Measurements from ENCODE around the gene PTPRN2. TPM values are rescaled to one million over a fixed set of nuclear protein-coding genes. Genes with fewer than 3 reads are reported as not detected.
"Not testable (repeated sequence)": the region's sequence is repeated elsewhere in the genome, so short reads cannot be mapped to it uniquely, and the experiment has no call there.

The PTPRN2 gene
- total RNA-seq, 1 experiment from 2014 or later, result 2.9 TPM

DNA sequence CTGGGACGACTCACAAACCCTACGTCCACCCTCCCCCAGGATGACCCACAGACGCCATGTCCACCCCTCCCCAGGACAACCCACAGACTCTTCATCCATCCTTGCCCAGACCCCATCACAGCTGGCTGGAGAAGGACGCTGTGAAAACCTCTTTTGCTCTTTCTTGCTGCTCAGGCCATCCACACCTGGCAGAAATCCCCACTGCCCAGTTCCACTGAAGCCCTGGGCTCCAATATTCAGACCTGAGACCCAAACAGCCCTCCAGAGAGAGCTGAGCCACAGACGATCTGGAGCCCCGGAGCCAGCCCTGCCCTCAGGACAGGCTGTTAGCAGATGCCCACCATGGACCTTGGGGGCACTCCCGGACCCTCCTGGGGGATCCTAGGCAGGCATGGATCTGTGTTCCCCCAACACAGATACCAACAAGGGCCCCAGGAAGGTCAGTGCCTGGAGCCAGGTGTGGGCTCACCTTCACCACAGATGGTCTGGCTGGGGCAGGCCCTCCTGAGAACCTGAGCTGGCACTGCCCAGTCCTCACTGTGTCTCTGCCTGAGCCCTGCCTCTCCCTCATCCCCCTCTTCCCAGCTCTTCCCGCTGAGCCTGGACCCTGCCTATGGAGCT, 226.2 kb downstream of the PTPRN2 start:
- DNase-seq (ENCODE audit: extremely low read depth, low read depth), result no peak

DNA sequence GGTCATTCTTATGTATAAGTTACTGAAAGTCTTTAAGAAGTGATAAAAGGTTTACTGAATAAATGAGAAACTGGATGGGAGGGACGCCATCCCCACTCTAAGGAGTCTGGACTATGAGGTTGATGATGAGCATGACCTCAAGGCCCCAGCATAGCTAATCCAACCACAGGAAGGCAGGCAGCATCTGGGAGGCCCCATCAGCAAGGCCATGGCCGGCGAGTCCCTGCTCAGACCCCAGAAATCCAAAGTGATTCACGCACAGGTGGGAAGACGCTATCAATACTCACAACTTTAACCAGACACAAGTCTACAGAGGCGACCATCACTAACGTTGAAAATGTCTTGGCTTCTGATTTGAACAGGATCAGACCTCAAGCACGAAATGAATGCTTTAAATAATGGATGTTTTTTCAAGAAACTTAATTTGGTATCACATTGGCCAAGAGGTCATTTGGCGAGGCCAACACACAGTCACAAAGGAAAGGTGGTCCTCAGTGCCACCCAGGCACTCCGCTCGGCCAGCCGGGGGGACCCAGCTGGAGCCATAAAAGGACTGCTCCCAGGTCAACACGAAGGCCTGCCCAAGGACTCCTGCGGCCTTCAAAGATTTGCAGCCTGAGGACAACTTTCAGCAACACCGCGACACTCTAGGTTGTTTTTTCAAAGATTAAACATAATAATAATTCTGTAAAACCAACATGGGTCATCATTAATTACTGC, 228.5 kb downstream of the PTPRN2 start:
- no peak for DNase-seq (ENCODE audit: extremely low read depth, low read depth)

DNA sequence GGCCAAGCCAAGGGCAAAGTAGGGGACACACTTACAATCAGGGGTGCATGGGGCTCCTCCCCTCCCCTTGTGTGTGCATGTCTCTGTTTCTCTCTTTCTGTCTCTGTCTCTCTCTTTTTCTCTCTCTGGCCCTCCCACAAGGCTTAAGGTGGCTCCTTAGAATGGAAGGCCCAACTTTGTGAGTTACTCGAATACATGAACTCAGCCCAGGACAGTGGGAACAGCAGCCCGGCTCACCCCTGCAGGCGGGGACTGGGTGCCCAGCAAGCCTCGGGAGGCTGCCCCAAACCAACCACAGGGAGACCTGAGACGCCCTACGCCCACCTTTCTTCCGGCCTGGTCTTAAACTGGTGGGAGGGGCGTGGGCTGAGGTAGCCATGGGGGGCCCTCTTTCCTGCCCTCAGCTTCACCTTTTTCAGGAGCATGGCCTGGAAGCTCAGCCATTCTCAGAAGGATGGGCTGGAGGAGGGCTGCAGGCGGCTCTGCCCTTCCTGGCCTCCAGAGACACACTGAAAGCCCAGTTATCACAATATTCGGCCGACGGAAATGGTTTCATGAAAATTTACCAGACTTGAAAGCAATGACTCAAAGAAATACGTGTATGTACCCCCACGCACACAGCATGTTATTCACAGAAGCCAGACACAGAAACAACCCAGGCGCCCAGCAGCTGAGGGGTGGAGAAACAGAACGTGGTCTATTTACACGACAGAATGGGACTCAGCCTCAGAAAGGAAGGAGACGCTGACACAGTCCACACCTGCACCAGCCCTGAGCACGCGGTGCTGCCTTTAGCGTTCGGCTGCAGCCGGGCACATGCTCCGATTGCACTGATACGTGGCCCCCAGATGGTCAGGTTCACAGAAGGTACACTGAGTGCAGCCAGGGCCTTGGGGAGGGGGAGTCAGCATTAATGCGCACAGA, 229.5 kb downstream of the PTPRN2 start:
- DNase-seq (ENCODE audit: extremely low read depth, low read depth), result no peak

DNA sequence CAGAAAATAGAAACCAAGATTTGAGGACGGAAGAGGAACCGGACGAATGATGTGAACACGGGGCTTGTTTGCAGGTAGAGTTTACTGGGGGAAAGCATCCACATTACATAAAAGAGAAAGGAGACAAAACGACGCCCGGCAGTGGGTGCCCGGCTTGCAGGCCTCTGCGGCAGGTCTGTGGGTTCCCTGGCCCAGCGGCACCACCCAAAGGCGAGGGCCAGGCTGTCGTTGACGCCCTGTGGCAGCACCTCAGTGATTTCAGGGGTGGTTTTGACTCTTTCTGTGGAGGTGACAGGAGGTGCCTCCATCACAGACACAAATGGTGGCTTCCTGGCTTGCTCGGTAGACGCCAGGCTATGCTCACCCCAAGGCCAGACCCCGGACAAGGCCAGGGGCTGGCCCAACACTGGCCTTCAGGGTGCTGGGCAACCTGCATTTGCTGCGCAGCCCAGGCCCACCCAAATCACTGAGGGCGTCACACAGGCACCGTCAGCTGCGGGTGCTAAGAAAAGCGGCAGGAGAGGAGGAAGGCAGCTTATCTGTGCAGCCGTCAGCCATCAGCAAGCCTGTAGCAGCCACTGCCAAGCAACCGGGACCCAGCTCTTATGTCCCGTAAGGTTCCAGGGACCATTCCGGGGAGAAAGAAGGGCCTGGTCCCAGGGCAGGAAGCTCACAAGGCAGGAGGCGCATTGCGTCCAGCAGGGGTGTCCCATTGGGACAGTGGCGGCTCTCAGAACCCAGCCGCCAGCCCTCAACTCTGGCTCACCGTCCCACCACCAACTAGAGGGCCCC, 230.3 kb downstream of the PTPRN2 start:
- no peak for DNase-seq (ENCODE audit: extremely low read depth, low read depth)

DNA sequence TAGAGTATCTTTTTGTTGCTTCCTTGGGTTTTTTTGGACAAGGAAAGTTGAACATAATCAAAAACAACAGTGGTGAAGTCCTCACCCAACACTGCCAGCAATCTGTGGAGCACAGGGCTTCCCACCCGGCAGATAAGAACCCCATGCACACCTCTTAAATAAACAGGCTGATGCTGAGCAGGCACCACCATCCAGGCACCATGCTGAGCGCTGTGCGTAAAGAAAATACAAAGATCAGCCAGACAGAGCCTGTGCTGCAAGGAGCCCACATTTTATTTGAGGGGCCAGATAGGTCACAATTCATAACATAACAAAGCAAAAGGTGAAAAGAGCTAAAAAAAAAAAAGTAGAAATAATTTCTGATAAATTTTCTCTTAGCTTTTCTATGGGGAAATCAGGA, 231.2 kb downstream of the PTPRN2 start:
- no peak for DNase-seq (ENCODE audit: extremely low read depth, low read depth)

DNA sequence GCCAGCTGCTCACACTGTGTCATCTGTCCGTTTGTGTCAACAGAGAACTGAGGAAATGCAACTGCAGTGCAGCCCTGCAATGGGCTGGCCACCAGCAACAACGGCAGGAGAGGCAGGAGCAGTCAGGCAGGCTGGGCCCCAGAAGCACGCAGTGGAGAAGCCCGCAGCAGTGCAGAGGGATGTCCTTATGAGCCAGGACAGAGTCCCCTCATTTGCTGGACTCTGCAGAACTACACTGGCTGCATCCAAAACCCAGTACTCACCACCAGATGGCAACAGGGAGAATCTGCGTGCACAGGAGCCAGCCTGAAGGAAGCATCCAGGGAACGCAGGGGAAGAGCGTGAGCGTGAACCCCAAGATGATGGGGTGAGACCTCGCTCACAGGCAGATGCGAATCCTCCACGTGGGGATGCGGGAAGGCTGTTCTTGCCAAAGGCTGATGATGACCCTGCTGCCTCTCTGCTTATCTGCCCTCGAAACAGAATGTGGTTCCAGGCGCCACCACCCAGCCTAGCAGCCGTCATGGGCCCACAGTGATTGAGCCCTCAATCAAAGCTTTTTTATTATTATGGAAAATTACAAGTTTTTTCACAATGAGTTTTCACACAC, 232.1 kb downstream of the PTPRN2 start:
- peak; percentile 22 for DNase-seq (ENCODE audit: extremely low read depth, low read depth)

DNA sequence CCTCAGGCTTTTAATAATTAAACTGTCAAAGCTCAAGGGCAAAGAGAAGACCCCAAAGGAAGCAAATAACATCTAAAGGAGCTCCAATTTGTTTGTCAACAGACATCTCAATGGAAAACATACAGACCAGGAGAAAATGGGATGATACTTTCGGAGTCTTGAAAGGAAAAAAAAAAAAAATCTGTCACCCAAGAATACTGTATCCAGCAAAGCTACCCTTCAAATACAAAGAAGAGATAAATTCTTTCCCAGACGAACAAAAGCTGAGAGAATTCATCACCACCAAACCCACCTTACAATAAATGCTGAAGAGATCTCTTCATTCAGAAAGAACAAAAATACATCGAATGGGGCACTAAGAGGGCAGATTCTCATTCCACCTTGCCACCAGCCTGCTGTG, 232.8 kb downstream of the PTPRN2 start:
- DNase-seq (ENCODE audit: extremely low read depth, low read depth), result no peak

DNA sequence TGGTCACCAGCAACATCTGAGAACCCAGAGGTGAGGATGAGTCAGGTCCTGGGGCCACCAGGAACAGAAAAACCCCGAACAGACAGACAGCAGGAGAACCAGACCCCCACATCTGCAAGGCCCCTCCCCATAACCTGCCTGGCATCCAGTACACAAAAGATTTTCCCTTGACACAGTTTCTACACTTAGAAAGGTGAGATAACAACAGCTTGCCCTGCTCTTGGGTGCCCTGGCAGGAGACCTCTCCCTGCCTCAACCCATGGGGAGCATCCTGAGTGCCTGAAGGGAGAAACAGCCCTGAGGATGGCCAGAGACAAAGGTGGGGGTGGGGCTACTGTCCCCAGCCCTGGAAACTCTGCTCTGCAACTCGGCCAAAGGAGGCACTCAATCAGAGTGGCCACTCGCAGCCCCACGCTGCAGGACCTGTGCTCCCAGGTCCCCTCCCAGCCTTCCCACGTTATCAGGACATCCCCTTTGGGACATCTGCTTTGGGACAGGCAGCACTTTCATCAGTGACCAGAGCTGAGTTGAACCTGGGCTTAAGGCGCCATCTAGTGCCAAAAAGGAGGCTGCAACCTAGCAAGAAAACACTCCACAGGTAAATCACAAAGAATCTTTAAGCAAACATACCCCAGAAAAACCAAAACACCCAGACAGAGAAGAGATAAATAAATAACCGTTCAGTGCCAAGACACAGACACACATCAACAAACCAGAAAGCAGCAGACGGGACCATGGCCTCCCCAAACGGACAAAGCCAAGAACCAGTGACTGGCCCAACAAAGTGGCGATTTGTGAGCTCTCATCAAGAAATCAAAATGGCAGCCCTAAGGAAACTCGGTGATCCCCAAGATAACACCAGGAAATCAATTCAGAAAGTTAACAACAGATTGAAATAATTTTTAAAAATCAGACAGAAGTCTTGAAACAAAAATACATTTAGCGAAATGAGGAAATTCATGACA, 233.7 kb downstream of the PTPRN2 start:
- DNase-seq (ENCODE audit: extremely low read depth, low read depth), result no peak

DNA sequence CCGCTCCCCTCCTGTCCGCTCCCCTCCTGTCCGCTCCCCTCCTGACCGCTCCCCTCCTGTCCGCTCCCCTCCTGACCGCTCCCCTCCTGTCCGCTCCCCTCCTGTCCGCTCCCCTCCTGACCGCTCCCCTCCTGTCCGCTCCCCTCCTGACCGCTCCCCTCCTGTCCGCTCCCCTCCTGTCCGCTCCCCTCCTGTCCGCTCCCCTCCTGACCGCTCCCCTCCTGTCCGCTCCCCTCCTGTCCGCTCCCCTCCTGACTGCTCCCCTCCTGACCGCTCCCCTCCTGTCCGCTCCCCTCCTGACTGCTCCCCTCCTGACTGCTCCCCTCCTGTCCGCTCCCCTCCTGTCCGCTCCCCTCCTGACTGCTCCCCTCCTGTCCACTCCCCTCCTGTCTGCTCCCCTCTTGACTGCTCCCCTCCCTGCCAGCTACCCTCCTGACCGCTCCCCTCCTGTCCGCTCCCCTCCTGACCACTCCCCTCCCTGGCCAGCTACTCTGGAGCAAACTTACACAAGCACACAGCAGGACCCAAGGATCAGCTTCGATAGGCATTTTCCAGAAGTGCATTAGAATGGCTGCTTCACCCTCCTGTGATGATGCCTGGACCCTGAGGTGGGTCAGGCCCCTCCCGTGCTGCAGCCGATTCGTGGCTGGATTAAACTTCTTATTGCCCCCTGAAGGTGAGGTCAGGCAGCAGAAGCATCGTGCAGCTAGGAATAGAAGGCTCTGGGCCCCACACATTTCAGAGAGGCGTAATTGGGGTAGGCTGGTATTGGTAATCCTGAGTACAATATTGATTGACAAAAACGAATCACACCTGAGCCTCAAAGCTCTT, 235.5 kb downstream of the PTPRN2 start:
- DNase-seq (ENCODE audit: extremely low read depth, low read depth), result not testable (repeated sequence)

DNA sequence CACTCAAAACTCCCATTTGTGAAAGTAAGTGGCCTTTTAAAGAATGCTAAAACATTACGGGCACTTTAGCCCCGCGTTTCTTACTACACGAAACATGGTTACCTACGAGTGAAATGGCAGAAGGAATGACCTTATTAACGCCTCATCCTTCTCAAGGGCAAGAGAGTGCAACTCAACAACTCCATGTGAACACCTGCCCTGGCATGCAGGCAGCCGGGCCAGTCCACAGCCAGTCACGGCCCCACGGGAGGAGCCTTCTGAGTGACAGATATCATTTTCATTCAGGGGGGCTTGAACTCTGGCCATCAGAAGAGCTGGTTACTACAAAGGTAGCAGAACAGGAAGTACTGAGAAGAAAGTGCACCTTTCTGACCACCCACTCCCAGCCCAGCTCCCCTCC, 236.1 kb downstream of the PTPRN2 start:
- DNase-seq (ENCODE audit: extremely low read depth, low read depth), result no peak

DNA sequence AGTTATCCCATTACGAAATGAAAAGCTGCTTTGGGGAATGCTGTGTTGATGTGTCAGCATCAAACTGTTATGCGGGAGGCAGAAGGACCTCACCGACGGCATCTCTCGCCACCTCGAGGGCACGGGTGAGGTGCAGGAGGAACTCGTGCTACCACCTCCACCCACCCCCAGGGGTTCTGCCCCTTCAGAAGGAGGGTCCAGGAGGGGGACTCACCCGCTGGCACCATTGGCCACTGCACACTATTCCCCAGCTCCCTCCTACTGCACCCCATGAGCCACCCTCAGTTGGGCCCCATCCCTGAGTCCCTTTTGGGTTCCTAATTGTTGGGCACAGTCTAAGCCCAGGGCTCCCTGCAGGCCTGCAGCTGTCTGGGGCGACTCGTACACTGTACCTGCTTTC, 236.6 kb downstream of the PTPRN2 start:
- DNase-seq (ENCODE audit: extremely low read depth, low read depth), result no peak

DNA sequence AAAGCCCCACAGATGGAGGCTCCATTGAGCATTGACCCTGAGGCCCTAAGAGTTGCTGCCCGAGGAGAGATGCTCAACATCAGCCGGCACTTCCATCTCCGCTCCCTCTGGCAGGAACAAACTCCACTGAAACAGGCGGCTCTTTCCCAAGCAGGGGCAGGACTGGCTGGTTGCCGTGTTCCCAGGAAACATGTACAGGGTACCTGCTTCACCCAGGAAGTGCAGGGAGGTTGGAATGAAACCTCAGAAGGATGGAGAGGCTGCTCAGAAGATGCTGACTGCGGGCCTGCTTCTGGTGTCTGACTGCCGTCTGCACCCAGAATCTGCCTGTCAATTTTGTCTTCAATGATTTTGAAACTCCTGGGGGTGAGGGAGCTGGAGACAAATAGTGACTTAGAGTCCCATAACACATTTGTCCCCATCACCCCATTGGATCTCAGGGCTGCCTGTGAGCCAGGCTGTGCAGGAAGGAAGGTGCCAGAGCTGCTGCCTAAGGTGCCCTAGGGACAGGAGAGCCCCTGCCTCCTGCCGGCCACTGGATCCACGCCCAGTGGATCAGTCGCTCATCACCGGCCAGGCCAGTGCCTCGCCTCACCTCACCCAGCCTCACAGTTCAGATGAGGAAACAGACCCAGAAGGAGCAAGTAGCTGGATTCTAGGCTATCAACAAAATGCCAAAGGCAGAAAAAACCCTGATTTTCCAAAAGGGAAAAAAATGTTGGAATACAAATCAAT, 237.3 kb downstream of the PTPRN2 start:
- no peak for DNase-seq (ENCODE audit: extremely low read depth, low read depth)

DNA sequence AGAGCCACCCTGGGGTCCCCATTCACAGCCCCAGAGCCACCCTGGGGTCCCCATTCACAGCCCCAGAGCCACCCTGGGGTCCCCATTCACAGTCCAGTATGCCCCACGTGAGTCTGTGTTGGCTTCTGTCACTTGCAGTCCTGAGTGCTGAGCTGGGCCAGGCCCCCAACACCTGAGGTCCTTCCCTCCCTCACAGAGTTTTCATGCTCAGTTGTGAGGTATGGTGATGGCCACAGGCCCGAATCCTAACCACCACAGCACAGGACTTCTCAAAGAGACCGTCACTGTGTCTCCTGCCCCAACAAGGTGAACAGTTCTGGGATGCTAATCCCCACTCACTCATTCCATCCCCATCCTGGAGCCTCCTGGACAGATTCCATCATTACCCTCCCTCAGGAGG, 239.2 kb downstream of the PTPRN2 start:
- no peak for DNase-seq (ENCODE audit: extremely low read depth, low read depth)

DNA sequence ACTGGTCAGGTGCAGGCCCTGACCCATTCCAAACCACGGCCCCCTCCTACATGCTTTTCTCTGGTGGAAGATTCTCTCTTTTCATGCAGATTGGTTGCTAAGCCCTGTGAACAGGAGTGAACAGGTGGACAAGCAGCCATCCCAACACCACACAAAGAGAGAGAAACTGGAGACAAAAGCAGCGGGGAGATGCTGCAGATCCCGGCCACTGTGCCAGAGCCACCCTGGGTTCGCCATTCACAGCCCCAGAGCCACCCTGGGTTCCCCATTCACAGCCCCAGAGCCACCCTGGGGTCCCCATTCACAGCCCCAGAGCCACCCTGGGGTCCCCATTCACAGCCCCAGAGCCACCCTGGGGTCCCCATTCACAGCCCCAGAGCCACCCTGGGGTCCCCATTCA, 239.6 kb downstream of the PTPRN2 start:
- not testable (repeated sequence) for DNase-seq (ENCODE audit: extremely low read depth, low read depth)

DNA sequence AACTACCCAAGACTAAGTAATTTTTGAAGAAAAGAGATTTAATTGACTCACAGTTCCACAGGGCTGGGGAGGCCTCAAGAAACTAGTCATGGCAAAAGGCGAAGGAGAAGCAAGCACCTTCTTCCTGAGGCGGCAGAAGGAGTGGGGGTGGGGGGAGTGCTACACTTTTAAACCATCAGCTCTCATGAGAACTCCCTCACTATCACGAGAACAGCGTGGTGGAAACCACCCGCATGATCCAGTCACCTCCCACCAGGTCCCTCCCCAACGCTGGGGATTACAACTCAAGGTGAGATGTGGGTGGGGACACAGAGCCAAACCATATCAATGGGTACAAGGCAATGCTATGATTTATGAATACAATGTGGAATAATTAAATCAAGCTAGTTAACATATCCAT, 241.9 kb downstream of the PTPRN2 start:
- no peak for DNase-seq (ENCODE audit: extremely low read depth, low read depth)

DNA sequence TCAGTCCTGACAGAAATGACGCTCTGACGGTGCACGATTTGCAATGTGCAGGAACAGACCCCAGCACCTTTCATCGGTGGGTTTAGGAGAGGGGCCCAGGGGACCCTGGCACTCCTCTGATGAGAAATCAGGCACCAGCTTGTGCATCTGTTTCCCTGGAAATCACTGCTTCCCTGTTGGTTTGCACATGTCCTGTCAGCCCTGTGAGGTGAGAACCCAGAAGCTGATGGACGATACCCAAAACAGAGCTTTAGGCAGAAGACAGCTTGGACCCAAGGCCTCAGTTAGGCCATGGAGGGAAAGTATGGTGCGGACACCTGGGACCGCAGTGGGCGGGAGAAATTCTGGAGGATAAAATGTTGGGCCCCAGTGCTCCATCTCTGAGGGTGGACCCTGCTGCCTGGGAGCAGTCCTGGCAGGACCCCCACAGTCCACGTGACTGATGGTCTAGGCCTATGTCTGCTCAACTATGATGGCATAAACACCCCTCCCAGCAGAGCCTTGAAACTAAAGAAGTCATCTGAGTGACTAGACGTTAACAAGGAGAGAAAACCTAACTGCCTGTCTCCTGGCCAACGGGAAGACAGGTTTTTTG, 242.8 kb downstream of the PTPRN2 start:
- no peak for DNase-seq (ENCODE audit: extremely low read depth, low read depth)

DNA sequence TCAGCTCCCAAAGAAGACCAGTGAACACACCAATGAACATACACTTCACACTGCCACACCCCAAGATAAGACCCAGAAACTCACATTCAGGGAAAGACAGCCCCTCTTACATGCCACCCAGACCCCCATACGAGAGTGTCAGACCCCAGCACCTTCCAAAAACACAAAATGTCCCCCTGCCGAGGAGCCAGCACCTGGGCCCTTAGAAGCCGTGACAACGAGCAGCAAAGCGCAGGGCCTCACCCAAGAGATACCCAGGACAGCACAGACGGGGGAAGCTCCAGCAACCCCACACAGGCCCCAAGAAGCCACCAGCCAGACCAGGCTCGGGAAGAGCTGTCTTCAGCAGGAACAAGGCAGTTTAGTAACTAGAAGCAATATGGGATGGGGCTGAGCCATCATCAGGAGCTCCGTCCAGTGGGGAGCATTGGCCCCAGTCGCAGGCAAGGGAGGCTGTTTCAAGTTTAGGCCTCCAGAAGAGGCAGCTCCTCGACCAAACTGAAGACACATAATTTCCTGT, 243.6 kb downstream of the PTPRN2 start:
- no peak for DNase-seq (ENCODE audit: extremely low read depth, low read depth)

All from NCI-H460 (cell line).